ENCODE measurements around the gene RAD21L1. TPM values are rescaled to one million over a fixed set of nuclear protein-coding genes. Genes with fewer than 3 reads are reported as not detected.
"Not testable (repeated sequence)": the region's sequence is repeated elsewhere in the genome, so short reads cannot be mapped to it uniquely, and the experiment has no call there.

RAD21L1 gene
- total and polyA plus RNA-seq, 8 donors = not detected

DNA sequence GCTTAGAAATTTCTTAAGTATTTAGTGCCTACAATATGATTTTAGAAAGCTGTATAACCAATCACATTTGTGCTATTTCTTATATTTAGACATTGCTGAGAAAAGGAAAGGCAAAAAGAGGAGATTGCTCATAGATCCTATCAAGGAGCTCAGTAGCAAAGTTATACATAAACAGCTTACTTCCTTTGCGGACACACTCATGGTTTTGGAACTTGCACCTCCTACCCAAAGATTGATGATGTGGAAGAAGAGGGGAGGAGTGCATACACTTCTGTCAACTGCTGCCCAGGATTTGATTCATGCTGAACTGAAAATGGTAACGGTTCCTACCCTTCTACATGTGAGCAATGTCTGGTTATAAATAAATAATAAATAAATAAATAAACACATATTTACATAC lies 16.7 kb downstream of the RAD21L1 start:
- Histone ChIP-seq H3K36me3 (no peaks in the 10 kb centered on the region), H3K27ac (no peak overlapping the region), H3K27me3 (no peaks in the 10 kb centered on the region), H3K4me1 (no peaks in the 10 kb centered on the region), H3K9me3 (no peaks in the 10 kb centered on the region), H3K4me3 (no peak overlapping the region)
- ATAC-seq (no peak), FAIRE-seq (no peak), DNase-seq (no peak)
- no peak for TF ChIP-seq CTCF (IDR thresholded peaks at IDR 0.05)
- WGBS, 2 donors = 64 to 76% methylated on average over 2 of the region's 2 CpGs
- intact Hi-C loops (cut with DNase I) = no loop called here

DNA sequence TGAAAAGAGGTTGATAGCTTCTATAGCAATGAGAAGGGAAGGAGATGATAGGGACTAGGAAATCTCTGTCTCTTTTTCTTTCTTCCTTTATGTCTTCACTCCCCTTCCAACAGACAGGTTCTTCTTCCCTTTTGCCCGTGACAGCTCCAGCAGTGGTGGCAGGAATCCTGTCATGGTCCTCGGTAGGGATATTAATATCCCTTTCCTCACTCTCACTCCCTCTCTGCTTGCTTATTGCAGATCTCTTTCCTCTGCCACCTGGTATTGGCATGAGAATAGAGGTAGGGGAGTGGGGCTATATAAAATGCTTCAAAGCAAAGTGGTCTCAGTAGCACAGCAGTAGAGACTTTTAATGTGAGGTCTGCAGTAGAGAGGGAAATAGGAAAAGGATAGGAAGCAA lies 19.7 kb downstream of the RAD21L1 start:
- H3K4me3 ChIP-seq = no peak overlapping the region
- no peak for TF ChIP-seq CTCF (IDR thresholded peaks at IDR 0.05)
- no peaks in the 10 kb centered on the region for H3K27me3 ChIP-seq
- intact Hi-C loops (cut with DNase I) = no loop called here
- H3K4me1 ChIP-seq = no peaks in the 10 kb centered on the region
- H3K36me3 ChIP-seq = no peaks in the 10 kb centered on the region
- ATAC-seq (no peak), FAIRE-seq (no peak), DNase-seq (no peak)
- 63 to 65% methylated on average over 2 of the region's 2 CpGs for WGBS, 2 donors
- H3K27ac ChIP-seq = no peak overlapping the region
- H3K9me3 ChIP-seq = no peaks in the 10 kb centered on the region

DNA sequence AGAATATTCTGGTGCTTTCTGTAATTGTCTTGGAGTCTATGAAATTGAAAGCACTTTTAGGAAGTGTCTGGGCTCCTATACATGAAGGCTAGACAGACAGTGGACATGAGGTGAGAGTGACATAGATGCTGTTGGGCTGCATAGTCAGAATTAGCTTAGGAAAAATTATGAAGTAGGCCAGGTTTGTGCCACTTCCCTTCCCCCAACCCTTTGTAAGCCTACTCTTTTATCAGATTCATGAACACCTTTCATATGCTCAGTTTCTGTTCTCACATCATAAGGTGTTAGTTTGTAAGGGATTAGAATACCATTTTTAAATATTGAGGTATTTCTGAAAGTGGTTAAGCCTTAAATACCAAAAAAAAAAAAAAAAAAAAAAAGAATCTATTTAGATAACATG lies 21.8 kb downstream of the RAD21L1 start:
- Histone ChIP-seq H3K27ac (no peak overlapping the region), H3K4me3 (no peak overlapping the region), H3K4me1 (no peaks in the 10 kb centered on the region), H3K36me3 (no peaks in the 10 kb centered on the region), H3K9me3 (no peaks in the 10 kb centered on the region), H3K27me3 (no peaks in the 10 kb centered on the region)
- intact Hi-C loops (cut with DNase I) = no loop called here
- no peak for ATAC-seq
- no peak for TF ChIP-seq CTCF (IDR thresholded peaks at IDR 0.05)
- no peak for DNase-seq
- FAIRE-seq = no peak

DNA sequence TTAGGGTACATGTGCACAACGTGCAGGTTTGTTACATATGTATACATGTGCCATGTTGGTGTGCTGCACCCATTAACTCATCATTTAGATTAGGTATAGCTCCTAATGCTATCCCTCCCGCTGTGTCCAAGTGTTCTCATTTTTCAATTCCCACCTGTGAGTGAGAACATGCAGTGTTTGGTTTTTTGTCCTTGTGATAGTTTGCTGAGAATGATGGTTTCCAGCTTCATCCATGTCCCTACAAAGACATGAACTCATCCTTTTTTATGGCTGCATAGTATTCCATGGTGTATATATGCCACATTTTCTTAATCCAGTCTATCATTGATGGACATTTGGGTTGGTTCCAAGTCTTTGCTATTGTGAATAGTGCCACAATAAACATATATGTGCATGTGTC lies 24.4 kb downstream of the RAD21L1 start:
- DNase-seq; ATAC-seq; H3K9me3 ChIP-seq; H3K4me1 ChIP-seq; H3K4me3 ChIP-seq; H3K36me3 ChIP-seq; FAIRE-seq; H3K27ac ChIP-seq; intact Hi-C loops (cut with DNase I); H3K27me3 ChIP-seq: not testable (repeated sequence)
- 72 to 87% methylated on average over 2 of the region's 2 CpGs for WGBS, 2 donors

- FAIRE-seq (no peak), ATAC-seq (no peak), DNase-seq (no peak)
- Histone ChIP-seq H3K27me3 (peaks cover 0 to 12% (median 3%) of the 10 kb centered on the region in 4 donors), H3K27ac (no peak overlapping the region), H3K9me3 (no peaks in the 10 kb centered on the region), H3K4me3 (no peak overlapping the region), H3K36me3 (no peaks in the 10 kb centered on the region), H3K4me1 (no peaks in the 10 kb centered on the region)
- intact Hi-C loops (cut with DNase I) = no loop called here
- no peak for TF ChIP-seq CTCF (IDR thresholded peaks at IDR 0.05)
- WGBS, 2 donors = 78 to 80% methylated on average over 3 of the region's 3 CpGs
These were observed 26.6 kb downstream of the RAD21L1 start for GRCh38 chr20:1252416-1252815.

GRCh38 chr20:1254254-1254653 lies 28.4 kb downstream of the RAD21L1 start:
- no peak for TF ChIP-seq CTCF (IDR thresholded peaks at IDR 0.05)
- H3K36me3 ChIP-seq = no peaks in the 10 kb centered on the region
- FAIRE-seq (no peak), DNase-seq (no peak), ATAC-seq (no peak)
- no peak overlapping the region for H3K4me3 ChIP-seq
- H3K4me1 ChIP-seq = no peaks in the 10 kb centered on the region
- no peaks in the 10 kb centered on the region for H3K9me3 ChIP-seq
- intact Hi-C loops (cut with DNase I) = no loop called here
- 70 to 71% methylated on average over 2 of the region's 2 CpGs for WGBS, 2 donors
- peaks cover 0 to 14% (median 3%) of the 10 kb centered on the region in 4 donors for H3K27me3 ChIP-seq
- no peak overlapping the region for H3K27ac ChIP-seq

Data from pancreas (tissue), 10 donors.